ENCODE data around the gene CLEC18C. TPM values are rescaled to one million over a fixed set of nuclear protein-coding genes. Genes with fewer than 3 reads are reported as not detected.
"Not testable (repeated sequence)": the region's sequence is repeated elsewhere in the genome, so short reads cannot be mapped to it uniquely, and the experiment has no call there.

The CLEC18C gene
- total RNA-seq, 2 experiments from 2014 or later: not detected

- H3K4me1 Mint-ChIP-seq (ENCODE audit: low read depth); H3K27ac Mint-ChIP-seq; intact Hi-C loops (cut with micrococcal nuclease); DNase-seq; POLR2A ChIA-PET; H3K27me3 Mint-ChIP-seq; H3K4me3 Mint-ChIP-seq; CTCF ChIA-PET; H3K36me3 Mint-ChIP-seq; H3K9me3 Mint-ChIP-seq: not testable (repeated sequence)
These were observed 26.5 kb downstream of the CLEC18C start for GRCh38 chr16:70200063-70200462.

- POLR2A ChIA-PET; H3K4me3 Mint-ChIP-seq; H3K27me3 Mint-ChIP-seq; CTCF ChIA-PET; intact Hi-C loops (cut with micrococcal nuclease); H3K36me3 Mint-ChIP-seq; H3K4me1 Mint-ChIP-seq (ENCODE audit: low read depth); DNase-seq; H3K27ac Mint-ChIP-seq; H3K9me3 Mint-ChIP-seq: not testable (repeated sequence)
These were observed 29.9 kb downstream of the CLEC18C start for GRCh38 chr16:70203508-70203907.

DNA sequence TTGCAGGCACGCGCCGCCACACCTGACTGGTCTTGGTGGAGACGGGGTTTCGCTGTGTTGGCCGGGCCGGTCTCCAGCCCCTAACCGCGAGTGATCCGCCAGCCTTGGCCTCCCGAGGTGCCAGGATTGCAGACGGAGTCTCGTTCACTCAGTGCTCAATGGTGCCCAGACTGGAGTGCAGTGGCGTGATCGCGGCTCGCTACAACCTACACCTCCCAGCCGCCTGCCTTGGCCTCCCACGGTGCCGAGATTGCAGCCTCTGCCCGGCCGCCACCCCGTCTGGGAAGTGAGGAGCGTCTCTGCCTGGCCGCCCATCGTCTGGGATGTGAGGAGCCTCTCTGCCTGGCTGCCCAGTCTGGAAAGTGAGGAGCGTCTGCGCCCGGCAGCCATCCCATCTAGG lies 30.4 kb downstream of the CLEC18C start:
- POLR2A ChIA-PET; H3K4me3 Mint-ChIP-seq; H3K36me3 Mint-ChIP-seq; H3K27me3 Mint-ChIP-seq; H3K27ac Mint-ChIP-seq; DNase-seq; CTCF ChIA-PET; intact Hi-C loops (cut with micrococcal nuclease); H3K4me1 Mint-ChIP-seq (ENCODE audit: low read depth); H3K9me3 Mint-ChIP-seq: not testable (repeated sequence)

GRCh38 chr16:70204668-70205405 lies 31.2 kb downstream of the CLEC18C start:
- H3K27ac Mint-ChIP-seq; H3K4me3 Mint-ChIP-seq; CTCF ChIA-PET; H3K9me3 Mint-ChIP-seq; H3K27me3 Mint-ChIP-seq; H3K4me1 Mint-ChIP-seq (ENCODE audit: low read depth); DNase-seq; intact Hi-C loops (cut with micrococcal nuclease); POLR2A ChIA-PET: not testable (repeated sequence)
- H3K36me3 Mint-ChIP-seq: peaks cover 11% of the 10 kb centered on the region

- H3K9me3 Mint-ChIP-seq; H3K27me3 Mint-ChIP-seq; intact Hi-C loops (cut with micrococcal nuclease); H3K4me3 Mint-ChIP-seq; H3K27ac Mint-ChIP-seq; DNase-seq; POLR2A ChIA-PET; CTCF ChIA-PET; H3K4me1 Mint-ChIP-seq (ENCODE audit: low read depth): not testable (repeated sequence)
- peaks cover 15% of the 10 kb centered on the region for H3K36me3 Mint-ChIP-seq
These were observed 32.8 kb downstream of the CLEC18C start for GRCh38 chr16:70206382-70206781.

GRCh38 chr16:70218586-70218985 lies 45.0 kb downstream of the CLEC18C start:
- H3K27ac Mint-ChIP-seq; H3K4me3 Mint-ChIP-seq; H3K27me3 Mint-ChIP-seq; CTCF ChIA-PET; intact Hi-C loops (cut with micrococcal nuclease); DNase-seq; H3K9me3 Mint-ChIP-seq; POLR2A ChIA-PET: not testable (repeated sequence)
- Mint-ChIP-seq H3K36me3 (peaks cover 21% of the 10 kb centered on the region), H3K4me1 (ENCODE audit: low read depth) (peaks cover 11% of the 10 kb centered on the region)

- H3K27me3 Mint-ChIP-seq; POLR2A ChIA-PET; CTCF ChIA-PET; H3K4me3 Mint-ChIP-seq; intact Hi-C loops (cut with micrococcal nuclease); H3K9me3 Mint-ChIP-seq: not testable (repeated sequence)
- DNase-seq: peak; percentile 22
- Mint-ChIP-seq H3K36me3 (peaks cover 18% of the 10 kb centered on the region), H3K27ac (peak overlapping the region; percentile 71), H3K4me1 (ENCODE audit: low read depth) (peaks cover 18% of the 10 kb centered on the region)
These were observed 49.0 kb downstream of the CLEC18C start for GRCh38 chr16:70222574-70222973.

DNA sequence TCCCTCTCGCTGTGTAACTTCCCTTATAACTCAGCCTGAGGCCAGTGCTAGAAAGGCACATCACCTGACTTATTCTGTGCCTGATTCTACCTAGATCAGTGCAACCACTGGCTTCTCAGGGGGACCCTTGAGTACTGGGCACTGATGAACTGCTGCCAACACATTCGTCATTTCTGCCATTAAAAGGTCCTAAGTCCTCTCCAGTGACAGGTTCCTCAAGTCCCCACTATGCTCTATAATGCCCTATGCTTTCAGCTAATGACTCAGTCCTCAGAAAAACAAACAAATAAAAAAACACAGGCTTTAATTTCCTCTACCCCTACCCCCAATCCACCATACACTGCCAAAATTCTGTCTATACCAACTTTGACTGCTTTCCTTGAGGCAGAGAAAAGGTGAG lies 49.6 kb downstream of the CLEC18C start:
- intact Hi-C loops (cut with micrococcal nuclease); H3K27me3 Mint-ChIP-seq; CTCF ChIA-PET; DNase-seq; POLR2A ChIA-PET; H3K9me3 Mint-ChIP-seq; H3K4me3 Mint-ChIP-seq: not testable (repeated sequence)
- Mint-ChIP-seq H3K4me1 (ENCODE audit: low read depth) (peaks cover 18% of the 10 kb centered on the region), H3K36me3 (peaks cover 20% of the 10 kb centered on the region), H3K27ac (peak overlapping the region; percentile 5)

DNA sequence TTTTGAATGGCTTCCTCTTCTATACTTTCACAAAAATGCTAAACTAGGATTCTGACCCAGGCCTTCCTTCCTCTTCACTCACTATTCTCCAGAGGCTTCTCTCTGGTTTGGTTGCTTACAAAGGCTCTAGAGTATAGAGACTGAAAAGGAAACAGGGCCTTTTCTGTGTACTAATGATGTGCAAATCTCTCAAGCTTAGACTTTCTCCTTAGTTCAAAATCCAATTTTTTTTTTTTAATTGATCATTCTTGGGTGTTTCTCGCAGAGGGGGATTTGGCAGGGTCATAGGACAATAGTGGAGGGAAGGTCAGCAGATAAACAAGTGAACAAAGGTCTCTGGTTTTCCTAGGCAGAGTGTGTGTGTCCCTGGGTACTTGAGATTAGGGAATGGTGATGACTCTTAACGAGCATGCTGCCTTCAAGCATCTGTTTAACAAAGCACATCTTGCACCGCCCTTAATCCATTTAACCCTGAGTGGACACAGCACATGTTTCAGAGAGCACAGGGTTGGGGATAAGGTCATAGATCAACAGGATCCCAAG lies 50.5 kb downstream of the CLEC18C start:
- Mint-ChIP-seq H3K27ac (peak overlapping the region; percentile 5), H3K36me3 (peaks cover 20% of the 10 kb centered on the region), H3K4me1 (ENCODE audit: low read depth) (peaks cover 18% of the 10 kb centered on the region)
- DNase-seq; CTCF ChIA-PET; intact Hi-C loops (cut with micrococcal nuclease); H3K4me3 Mint-ChIP-seq; POLR2A ChIA-PET; H3K27me3 Mint-ChIP-seq; H3K9me3 Mint-ChIP-seq: not testable (repeated sequence)

DNA sequence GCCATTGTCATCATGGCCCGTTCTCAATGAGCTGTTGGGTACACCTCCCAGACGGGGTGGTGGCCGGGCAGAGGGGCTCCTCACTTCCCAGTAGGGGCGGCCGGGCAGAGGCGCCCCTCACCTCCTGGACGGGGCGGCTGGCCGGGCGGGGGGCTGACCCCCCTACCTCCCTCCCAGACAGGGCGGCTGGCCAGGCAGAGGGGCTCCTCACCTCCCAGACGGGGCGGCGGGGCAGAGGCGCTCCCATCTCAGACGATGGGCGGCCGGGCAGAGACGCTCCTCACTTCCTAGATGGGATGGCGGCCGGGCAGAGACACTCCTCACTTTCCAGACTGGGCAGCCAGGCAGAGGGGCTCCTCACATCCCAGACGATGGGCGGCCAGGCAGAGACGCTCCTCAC lies 51.1 kb downstream of the CLEC18C start:
- H3K27me3 Mint-ChIP-seq: not testable (repeated sequence)
- H3K36me3 Mint-ChIP-seq: peaks cover 21% of the 10 kb centered on the region

GRCh38 chr16:70225430-70225829 lies 51.8 kb downstream of the CLEC18C start:
- DNase-seq; H3K27me3 Mint-ChIP-seq; intact Hi-C loops (cut with micrococcal nuclease); CTCF ChIA-PET; H3K4me3 Mint-ChIP-seq; POLR2A ChIA-PET; H3K9me3 Mint-ChIP-seq; H3K27ac Mint-ChIP-seq: not testable (repeated sequence)
- peaks cover 19% of the 10 kb centered on the region for H3K36me3 Mint-ChIP-seq
- H3K4me1 Mint-ChIP-seq (ENCODE audit: low read depth): peaks cover 18% of the 10 kb centered on the region

More for the DNA sequence above, 51.1 kb downstream of the CLEC18C start:
- H3K27ac Mint-ChIP-seq; DNase-seq; intact Hi-C loops (cut with micrococcal nuclease); H3K4me3 Mint-ChIP-seq; POLR2A ChIA-PET; H3K9me3 Mint-ChIP-seq; CTCF ChIA-PET: not testable (repeated sequence)
- H3K4me1 Mint-ChIP-seq (ENCODE audit: low read depth): peaks cover 18% of the 10 kb centered on the region

GRCh38 chr16:70226024-70226423 lies 52.4 kb downstream of the CLEC18C start:
- intact Hi-C loops (cut with micrococcal nuclease); CTCF ChIA-PET: not testable (repeated sequence)

GRCh38 chr16:70231831-70232230 lies 58.2 kb downstream of the CLEC18C start:
- peaks cover 13% of the 10 kb centered on the region for H3K36me3 Mint-ChIP-seq
- H3K4me3 Mint-ChIP-seq, POLR2A ChIA-PET: not testable (repeated sequence)

More at GRCh38 chr16:70226024-70226423, 52.4 kb downstream of the CLEC18C start:
- DNase-seq, H3K27me3 Mint-ChIP-seq, POLR2A ChIA-PET, H3K9me3 Mint-ChIP-seq, H3K4me3 Mint-ChIP-seq: not testable (repeated sequence)
- peaks cover 18% of the 10 kb centered on the region for H3K4me1 Mint-ChIP-seq (ENCODE audit: low read depth)
- H3K27ac Mint-ChIP-seq: peak overlapping the region; percentile 33
- peaks cover 17% of the 10 kb centered on the region for H3K36me3 Mint-ChIP-seq

More at GRCh38 chr16:70231831-70232230, 58.2 kb downstream of the CLEC18C start:
- H3K27ac Mint-ChIP-seq; CTCF ChIA-PET; H3K27me3 Mint-ChIP-seq; DNase-seq; H3K9me3 Mint-ChIP-seq; H3K4me1 Mint-ChIP-seq (ENCODE audit: low read depth); intact Hi-C loops (cut with micrococcal nuclease): not testable (repeated sequence)
